Gastroesophageal sphincter (tissue), 4 donors: ENCODE data around the gene TRPV6. TPM values are rescaled to one million over a fixed set of nuclear protein-coding genes. Genes with fewer than 3 reads are reported as not detected.

Source experiments
- ATAC-seq: fragments of 150-250 bp; one replicate; pipeline ENCODE4 v1.9.1; 2016; ENCODE audit warnings: mild to moderate bottlenecking, moderate library complexity
- H3K27ac ChIP-seq, 4 donors: fragments of 200-600 bp; sonication (generic) in 3 of 4; 1 replicate in 3 of 4; 2 replicates in 1 of 4; pipeline ENCODE4 v1.5.1; 2016 to 2019
- H3K27me3 ChIP-seq: fragments of 200-600 bp; sonication (generic); one replicate; pipeline ENCODE4 v1.5.1; 2019
- H3K36me3 ChIP-seq, 2 donors: fragments of 200-600 bp; sonication (generic); one replicate each; pipeline ENCODE4 v1.5.1; 2019; ENCODE audit warnings: control low read depth in 1 of 2
- H3K4me1 ChIP-seq, 3 donors: fragments of 200-600 bp; sonication (generic); 1 replicate in 2 of 3; 2 replicates in 1 of 3; pipeline ENCODE4 v1.5.1; 2016 to 2019; ENCODE audit warnings: control low read depth in 2 of 3
- H3K4me3 ChIP-seq, 2 donors: fragments of 200-600 bp; sonication (generic); one replicate each; pipeline ENCODE4 v1.5.1; 2019; ENCODE audit warnings: mild to moderate bottlenecking in 1 of 2, moderate library complexity in 1 of 2
- H3K9me3 ChIP-seq, 3 donors: fragments of 200-600 bp; sonication (generic); one replicate each; pipeline ENCODE4 v1.5.1; 2017 to 2019; ENCODE audit warnings: control low read depth in 2 of 3
- EP300 ChIP-seq: sonication (generic); formaldehyde crosslinking; IDR thresholded peaks from one replicate; pipeline ENCODE4 v1.6.1; 2017; ENCODE audit warnings: antibody characterized with exemption, mild to moderate bottlenecking
- POLR2A ChIP-seq, 2 donors: fragments of 450-650 bp; IDR thresholded peaks; one replicate each; pipeline ENCODE4 v1.6.1; 2017; ENCODE audit warnings: antibody characterized with exemption in 2 of 2, mild to moderate bottlenecking in 2 of 2, moderate library complexity in 1 of 2
- POLR2AphosphoS5 ChIP-seq: sonication (generic); formaldehyde crosslinking; IDR thresholded peaks from one replicate; pipeline ENCODE4 v1.6.1; 2017; ENCODE audit warnings: antibody characterized with exemption
- WGBS, 2 donors: methylation state at CpG; one replicate each; pipeline ENCODE4 v1.1.5; 2018; ENCODE audit warnings: low coverage in 1 of 2; 5-methylcytosine and 5-hydroxymethylcytosine counted together
- total RNA-seq, 4 donors: library from RNA; depleted of rRNA; stranded (reverse); fragments of >200 nt; gene quantifications; one replicate each; pipeline ENCODE4 v1.1.0, GENCODE V29; 2016
- TF ChIP-seq, protein P1 (sequence below), 4 experiments: fragments of 200-600 bp in 2 of 4; fragments of 450-650 bp in 2 of 4; sonication (generic) in 1 of 4; IDR thresholded peaks; one replicate each; pipeline ENCODE4 v1.5.1; 2017 to 2019; ENCODE audit warnings: antibody characterized with exemption in 4 of 4, mild to moderate bottlenecking in 2 of 4, moderate library complexity in 2 of 4

TRPV6 gene
- total RNA-seq, 4 donors from 2014 or later: 0.16 TPM; not detected in 3

DNA sequence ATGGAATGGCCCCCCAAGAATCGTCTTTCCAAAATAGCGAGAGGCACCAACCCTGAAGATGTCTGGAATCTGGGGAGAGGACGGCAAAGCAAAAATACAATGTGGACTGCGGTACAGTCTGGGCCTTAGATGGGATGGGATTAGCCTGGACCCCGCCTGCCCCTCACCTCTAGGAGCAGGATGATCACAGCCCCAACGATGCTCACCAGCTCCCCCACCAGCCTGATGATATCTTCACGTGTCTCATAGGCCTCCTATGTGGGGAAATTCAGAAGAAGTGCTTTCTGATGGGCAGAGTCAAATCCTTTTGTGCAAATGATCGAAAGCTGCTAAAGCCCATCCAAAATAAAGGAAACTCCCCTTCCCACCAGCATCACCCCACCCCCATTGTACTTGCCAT, 29.8 kb upstream of the TRPV6 start:
- no peak for ATAC-seq
- H3K4me3 ChIP-seq: no peak overlapping the region
- no peaks in the 10 kb centered on the region for H3K9me3 ChIP-seq
- TF ChIP-seq EP300 (no peak), POLR2AphosphoS5 (no peak), POLR2A (IDR thresholded peaks at IDR 0.05) (no peak)
- TF ChIP-seq, protein P1, sequence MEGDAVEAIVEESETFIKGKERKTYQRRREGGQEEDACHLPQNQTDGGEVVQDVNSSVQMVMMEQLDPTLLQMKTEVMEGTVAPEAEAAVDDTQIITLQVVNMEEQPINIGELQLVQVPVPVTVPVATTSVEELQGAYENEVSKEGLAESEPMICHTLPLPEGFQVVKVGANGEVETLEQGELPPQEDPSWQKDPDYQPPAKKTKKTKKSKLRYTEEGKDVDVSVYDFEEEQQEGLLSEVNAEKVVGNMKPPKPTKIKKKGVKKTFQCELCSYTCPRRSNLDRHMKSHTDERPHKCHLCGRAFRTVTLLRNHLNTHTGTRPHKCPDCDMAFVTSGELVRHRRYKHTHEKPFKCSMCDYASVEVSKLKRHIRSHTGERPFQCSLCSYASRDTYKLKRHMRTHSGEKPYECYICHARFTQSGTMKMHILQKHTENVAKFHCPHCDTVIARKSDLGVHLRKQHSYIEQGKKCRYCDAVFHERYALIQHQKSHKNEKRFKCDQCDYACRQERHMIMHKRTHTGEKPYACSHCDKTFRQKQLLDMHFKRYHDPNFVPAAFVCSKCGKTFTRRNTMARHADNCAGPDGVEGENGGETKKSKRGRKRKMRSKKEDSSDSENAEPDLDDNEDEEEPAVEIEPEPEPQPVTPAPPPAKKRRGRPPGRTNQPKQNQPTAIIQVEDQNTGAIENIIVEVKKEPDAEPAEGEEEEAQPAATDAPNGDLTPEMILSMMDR (IDR thresholded peaks at IDR 0.05): no peak
- H3K27ac ChIP-seq: no peak overlapping the region
- WGBS, 2 donors: 74 to 80% methylated on average over 2 to 8 of the region's 8 CpGs
- H3K36me3 ChIP-seq: no peaks in the 10 kb centered on the region
- no peaks in the 10 kb centered on the region for H3K4me1 ChIP-seq
- peaks cover 13% of the 10 kb centered on the region for H3K27me3 ChIP-seq

DNA sequence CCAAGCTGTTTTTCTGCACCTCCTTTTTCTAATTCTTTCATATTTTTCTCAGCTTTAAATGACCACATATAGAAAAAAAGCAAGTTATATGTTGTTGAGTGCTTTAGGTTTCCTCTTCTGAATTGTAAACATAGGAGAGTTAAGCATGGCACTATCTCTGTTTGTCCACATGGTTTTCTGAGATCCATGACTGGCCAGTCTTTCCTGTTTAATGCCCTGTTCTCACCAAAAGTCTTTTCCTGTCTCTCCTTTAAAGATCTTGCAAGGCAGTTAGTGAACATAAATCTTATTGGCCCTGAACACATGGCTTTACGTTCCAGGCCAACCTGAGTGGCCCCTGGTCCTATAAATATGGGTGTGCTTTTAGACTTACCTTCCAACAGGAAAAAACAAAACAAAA, 28.6 kb upstream of the TRPV6 start:
- no peak for ATAC-seq
- 22% methylated on average over 1 of the region's 1 CpG; no CpG with 5 or more reads in 1 of the 2 donors for WGBS, 2 donors
- peaks cover 13% of the 10 kb centered on the region for H3K27me3 ChIP-seq
- no peak overlapping the region for H3K4me3 ChIP-seq
- H3K4me1 ChIP-seq: no peaks in the 10 kb centered on the region
- no peak overlapping the region for H3K27ac ChIP-seq
- no peaks in the 10 kb centered on the region for H3K9me3 ChIP-seq
- no peak for TF ChIP-seq POLR2AphosphoS5
- no peak for TF ChIP-seq POLR2A (IDR thresholded peaks at IDR 0.05)
- TF ChIP-seq, protein P1 (IDR thresholded peaks at IDR 0.05): no peak
- no peak for TF ChIP-seq EP300
- H3K36me3 ChIP-seq: no peaks in the 10 kb centered on the region

DNA sequence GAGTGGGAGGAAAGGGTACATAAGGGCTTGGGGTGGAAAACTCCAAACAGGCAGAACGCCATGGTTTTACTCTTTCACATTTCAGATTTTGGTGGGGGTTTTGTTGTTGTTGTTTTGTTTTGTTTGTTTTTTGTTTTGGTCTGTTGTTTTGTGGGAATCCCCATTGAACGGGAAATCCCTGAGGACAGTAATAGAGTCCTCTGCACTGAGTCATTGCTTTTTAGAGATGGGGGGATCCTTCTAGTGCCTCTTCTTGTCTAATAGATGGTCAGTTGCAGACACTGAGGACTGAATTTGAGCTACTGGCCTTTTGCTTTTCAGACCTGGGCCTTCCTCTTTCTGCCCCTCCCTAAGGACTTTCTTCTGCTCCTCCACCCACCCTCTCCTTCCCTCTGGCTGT, 28.0 kb upstream of the TRPV6 start:
- H3K36me3 ChIP-seq: no peaks in the 10 kb centered on the region
- TF ChIP-seq EP300 (no peak), POLR2AphosphoS5 (no peak), POLR2A (IDR thresholded peaks at IDR 0.05) (no peak)
- TF ChIP-seq, protein P1 (IDR thresholded peaks at IDR 0.05): no peak
- no peak for ATAC-seq
- H3K27me3 ChIP-seq: peaks cover 15% of the 10 kb centered on the region
- 65 to 85% methylated on average over 2 of the region's 2 CpGs for WGBS, 2 donors
- H3K27ac ChIP-seq: no peak overlapping the region
- no peaks in the 10 kb centered on the region for H3K9me3 ChIP-seq
- no peaks in the 10 kb centered on the region for H3K4me1 ChIP-seq
- no peak overlapping the region for H3K4me3 ChIP-seq

- ATAC-seq: no peak
- TF ChIP-seq EP300 (no peak), POLR2AphosphoS5 (no peak), POLR2A (IDR thresholded peaks at IDR 0.05) (no peak)
- TF ChIP-seq, protein P1 (IDR thresholded peaks at IDR 0.05): no peak
- 72% methylated on average over 2 of the region's 3 CpGs; no CpG with 5 or more reads in 1 of the 2 donors for WGBS, 2 donors
Observed at GRCh38 chr7:142913051-142913450, 27.5 kb upstream of the TRPV6 start.

DNA sequence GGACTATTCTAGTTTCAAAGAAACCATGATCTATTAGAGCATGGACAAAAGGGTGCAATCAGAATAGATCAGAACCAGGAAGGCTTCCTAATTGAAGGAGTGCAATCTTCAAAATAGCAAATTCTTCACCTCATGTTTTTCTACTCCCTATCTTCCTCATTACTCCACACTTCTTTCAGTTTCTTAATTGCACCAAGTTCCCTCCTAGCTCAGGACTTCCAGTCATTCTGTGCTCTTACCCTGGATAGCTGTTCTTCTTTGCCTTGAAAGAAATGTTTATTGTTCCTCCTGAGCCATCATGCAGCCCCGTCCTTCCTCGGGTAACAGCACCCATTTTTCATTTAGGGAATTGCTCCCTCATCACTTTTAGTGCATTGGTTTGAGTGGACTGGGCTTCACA, 24.9 kb upstream of the TRPV6 start:
- Histone ChIP-seq H3K27me3 (peaks cover 9% of the 10 kb centered on the region), H3K36me3 (no peaks in the 10 kb centered on the region), H3K27ac (no peak overlapping the region), H3K9me3 (no peaks in the 10 kb centered on the region), H3K4me3 (no peak overlapping the region), H3K4me1 (no peaks in the 10 kb centered on the region)
- ATAC-seq: no peak
- TF ChIP-seq POLR2A (IDR thresholded peaks at IDR 0.05): no peak
- 32 to 61% methylated on average over 2 of the region's 2 CpGs for WGBS, 2 donors

More at GRCh38 chr7:142913051-142913450, 27.5 kb upstream of the TRPV6 start:
- no peak overlapping the region for H3K27ac ChIP-seq
- peaks cover 17% of the 10 kb centered on the region for H3K27me3 ChIP-seq
- no peaks in the 10 kb centered on the region for H3K9me3 ChIP-seq
- H3K36me3 ChIP-seq: no peaks in the 10 kb centered on the region
- H3K4me1 ChIP-seq: no peaks in the 10 kb centered on the region
- H3K4me3 ChIP-seq: no peak overlapping the region
